GM12873 (cell line): ENCODE results near the gene H2BK1.

Source experiments
- TF ChIP-seq, protein P1 (sequence below): IDR thresholded peaks from 2 replicates; pipeline ENCODE4 v1.5.1; 2012; ENCODE audit warnings: low read depth, mild to moderate bottlenecking, moderate library complexity, low read length, control low read depth; ENCODE audit not compliant: insufficient read depth; ENCODE audit errors: missing control alignments

H2BK1 gene

DNA sequence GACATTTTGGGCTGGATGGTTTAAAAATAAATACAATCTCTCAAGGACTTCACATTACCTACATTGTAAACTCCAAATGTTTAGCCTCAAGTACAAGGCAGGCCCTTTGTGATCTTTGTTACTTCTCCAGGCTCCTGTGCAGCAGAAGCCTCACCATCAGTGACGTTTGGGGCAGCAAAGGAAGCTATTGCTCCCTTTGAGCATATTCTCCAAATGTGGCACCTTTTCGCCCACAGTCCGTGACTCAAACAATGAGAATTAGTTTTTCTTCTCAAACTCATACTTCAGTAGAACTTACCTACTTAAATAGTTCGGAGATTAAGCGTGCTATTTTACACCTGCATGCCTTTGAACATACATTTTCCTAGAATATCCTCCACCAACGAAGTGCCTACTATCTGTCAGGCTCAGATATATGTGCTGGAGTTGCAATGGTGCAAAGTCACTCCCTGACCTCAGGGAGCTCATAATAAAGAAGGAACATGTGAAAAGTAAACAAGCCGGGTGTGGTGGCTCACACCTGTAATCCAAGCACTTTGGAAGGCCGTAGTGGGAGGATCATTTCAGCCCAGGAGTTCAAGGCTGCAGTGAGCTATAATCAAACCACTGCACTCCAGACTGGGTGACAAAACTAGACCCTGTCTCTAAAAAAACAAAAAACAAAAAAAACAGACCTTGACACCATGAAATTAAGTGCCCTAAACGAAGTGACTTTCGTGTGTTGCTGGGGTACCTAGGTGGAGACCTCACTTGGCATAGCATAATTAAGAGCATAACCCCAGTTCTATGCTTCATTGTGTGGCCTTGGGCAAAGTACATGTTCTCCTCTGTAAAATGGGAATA, 18.0 kb upstream of the H2BK1 start:
- TF ChIP-seq, protein P1, sequence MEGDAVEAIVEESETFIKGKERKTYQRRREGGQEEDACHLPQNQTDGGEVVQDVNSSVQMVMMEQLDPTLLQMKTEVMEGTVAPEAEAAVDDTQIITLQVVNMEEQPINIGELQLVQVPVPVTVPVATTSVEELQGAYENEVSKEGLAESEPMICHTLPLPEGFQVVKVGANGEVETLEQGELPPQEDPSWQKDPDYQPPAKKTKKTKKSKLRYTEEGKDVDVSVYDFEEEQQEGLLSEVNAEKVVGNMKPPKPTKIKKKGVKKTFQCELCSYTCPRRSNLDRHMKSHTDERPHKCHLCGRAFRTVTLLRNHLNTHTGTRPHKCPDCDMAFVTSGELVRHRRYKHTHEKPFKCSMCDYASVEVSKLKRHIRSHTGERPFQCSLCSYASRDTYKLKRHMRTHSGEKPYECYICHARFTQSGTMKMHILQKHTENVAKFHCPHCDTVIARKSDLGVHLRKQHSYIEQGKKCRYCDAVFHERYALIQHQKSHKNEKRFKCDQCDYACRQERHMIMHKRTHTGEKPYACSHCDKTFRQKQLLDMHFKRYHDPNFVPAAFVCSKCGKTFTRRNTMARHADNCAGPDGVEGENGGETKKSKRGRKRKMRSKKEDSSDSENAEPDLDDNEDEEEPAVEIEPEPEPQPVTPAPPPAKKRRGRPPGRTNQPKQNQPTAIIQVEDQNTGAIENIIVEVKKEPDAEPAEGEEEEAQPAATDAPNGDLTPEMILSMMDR: no peak

DNA sequence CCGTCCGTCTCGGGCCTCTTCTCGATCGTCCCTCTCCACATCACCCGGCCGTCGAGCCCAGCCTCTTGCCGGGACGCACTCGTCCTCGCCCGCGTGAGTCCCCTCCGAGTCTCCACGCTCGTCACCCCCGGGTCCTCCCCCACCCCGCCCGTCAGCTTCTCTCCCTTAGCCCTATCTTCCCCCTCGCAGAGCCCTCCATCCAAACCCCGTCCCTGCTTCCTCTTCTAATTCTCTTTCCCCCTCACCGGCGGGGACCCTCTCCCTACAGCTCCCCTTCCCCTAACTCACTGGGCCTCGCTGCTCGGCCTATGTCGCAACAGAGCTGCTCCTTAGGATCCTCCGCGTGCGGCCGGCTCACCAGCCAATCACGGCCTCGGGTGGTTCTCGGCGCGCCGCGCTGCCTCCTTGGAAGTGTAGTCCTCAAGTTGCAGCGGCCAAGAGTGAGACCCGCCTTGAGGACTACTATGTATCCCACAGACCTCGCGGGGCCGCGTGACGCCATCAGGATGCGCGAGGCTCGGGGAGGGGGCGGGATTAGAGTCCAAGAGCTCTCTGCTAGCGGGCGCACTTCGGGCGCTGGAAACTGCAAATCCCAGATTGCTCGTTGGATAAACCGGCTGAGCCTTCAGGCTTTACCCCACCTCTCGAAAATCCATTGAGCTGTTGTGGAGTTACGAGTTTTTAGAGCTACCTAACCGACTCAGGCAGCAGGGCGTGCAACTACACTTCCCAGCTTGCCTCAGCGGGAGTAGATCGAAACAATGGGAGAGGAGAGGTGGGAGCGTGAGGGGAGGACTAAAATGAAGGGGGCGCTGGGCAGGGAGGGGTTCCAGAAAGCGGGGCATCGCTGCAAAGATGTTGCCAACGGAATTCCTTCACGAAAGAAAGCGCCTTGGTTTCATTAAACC, 16.8 kb upstream of the H2BK1 start, which contains the start of gene ABCF2:
Gene ABCF2 (minus strand): TSS at position 331 of the 908 bp plus-strand sequence. CDS start 747 bp downstream, outside the sequence.
- TF ChIP-seq, protein P1: no peak

DNA sequence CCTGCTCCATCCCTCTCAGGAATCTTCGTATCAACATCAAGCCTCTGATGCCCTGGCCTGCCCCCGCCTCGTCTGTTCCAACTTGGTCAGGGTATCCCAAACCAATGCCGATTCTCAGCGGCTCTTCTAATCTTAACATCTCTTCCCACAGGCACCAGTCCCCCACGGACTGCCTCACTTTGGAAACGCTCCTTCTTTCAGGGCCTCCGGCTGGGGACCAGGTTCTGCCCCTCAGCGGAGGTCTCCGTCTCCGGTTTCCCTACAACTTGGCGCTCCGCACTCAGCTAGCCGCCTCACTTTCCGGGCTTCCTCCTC, 16.2 kb upstream of the H2BK1 start:
- TF ChIP-seq, protein P1: no peak

DNA sequence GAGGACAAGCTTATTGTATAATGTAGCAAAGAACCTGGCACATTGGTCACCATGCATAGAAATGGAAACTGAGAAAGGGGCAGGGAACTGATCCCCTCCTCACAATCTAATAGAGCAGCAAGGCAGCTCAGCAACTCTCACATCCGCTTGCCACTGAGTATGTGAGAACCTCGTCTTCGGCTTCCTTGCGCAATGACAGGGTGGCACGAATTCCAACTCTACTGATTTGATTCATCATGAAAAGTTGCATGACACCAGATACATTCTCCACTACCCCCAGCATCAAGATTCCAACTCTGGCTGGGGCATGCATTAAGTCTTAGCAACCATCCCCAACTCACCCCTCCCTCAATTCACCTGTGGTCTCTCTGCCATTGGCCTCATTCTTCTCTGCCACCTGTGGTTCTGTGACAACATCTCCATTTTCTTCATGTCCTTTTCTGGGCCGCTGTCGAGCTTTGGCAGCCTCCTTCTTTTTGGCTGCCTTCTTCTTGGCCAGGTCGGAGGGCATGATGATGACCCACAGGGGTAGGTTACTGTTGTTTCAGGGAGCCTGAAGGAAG, 15.7 kb upstream of the H2BK1 start:
- TF ChIP-seq, protein P1: no peak

DNA sequence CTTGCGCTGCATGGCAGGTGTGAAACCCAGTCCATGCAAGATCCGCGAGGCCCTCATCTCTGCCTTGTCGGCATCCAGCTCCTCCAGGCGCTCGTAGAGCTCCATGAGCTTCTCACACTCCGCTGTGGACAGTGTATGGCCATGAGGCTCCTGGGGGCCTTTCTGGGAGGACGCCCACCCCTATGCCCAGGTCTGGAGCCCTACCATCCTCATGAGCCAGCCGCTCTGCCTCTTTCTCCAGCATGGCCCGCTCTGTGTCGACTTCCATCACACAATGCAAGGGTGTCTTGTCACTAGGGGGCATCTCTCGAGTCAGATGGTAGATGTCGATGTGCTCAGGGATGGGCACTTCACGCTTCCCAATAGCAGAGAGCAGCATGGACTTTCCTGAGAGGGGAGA, 13.4 kb upstream of the H2BK1 start:
- TF ChIP-seq, protein P1: no peak

DNA sequence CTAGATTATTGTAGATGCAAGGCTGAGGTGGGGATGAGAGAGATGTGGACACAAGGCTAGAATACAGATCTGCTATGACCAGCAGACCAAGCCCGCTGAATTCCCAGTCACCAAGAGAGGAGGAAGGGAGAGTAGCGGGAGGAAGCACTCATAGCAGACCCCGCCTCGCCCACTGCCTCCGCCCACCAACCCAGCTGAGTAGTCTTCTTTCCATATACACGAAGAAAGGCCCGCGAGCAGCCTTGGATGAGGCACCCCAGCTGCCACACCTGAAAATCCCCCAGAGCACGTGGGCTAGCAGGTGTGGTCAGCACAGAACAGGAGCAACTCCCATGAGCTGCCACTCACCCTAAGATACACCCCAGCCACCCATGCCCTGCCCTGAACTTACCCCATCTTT, 7.9 kb upstream of the H2BK1 start:
- TF ChIP-seq, protein P1: no peak

DNA sequence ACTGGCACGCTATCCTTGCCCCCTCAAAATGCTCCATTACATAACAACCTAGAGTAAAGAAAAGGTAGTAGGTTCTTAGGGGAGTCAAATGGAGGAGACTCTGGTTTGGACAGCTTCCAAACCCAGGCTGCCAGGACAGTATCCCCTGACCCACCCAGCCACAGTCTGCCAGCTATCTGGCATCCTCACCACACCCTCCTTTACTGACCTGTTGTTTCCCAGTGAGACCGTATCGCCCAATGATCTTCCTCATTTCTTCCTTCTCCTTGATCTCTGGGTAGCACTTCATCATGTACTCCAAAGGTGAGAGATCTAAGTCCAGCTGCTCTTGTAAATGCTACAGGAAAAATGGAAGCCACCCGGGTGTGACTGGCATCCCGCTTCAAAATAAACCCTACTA, 5.1 kb upstream of the H2BK1 start:
- TF ChIP-seq, protein P1: no peak
